OCI-LY7 (cell line): ENCODE data around the gene RALA. TPM values are rescaled to one million over a fixed set of nuclear protein-coding genes. Genes with fewer than 3 reads are reported as not detected.

ENCODE experiments used
- BruUV-seq: library from RNA; stranded (reverse); fragments of 400-500 nt; replicated peaks from 2 replicates; lab custom pipeline; 2021; lab: Mats Ljungman, UMichigan
- CTCF ChIA-PET: fragments of 300-600 bp; sonication (Branson Sonifier 250); formaldehyde crosslinking; loops from one replicate; lab custom pipeline; 2022; ENCODE audit warnings: antibody characterized with exemption; ENCODE audit not compliant: unreplicated experiment; lab: Charles Lee
- POLR2A ChIA-PET: fragments of 300-600 bp; sonication (Branson Sonifier 250); formaldehyde crosslinking; loops from one replicate; lab custom pipeline; 2022; ENCODE audit warnings: antibody characterized with exemption; lab: Charles Lee
- DNase-seq: peaks from one replicate; pipeline ENCODE4 v3.0.0-alpha.2; 2015; ENCODE audit warnings: low spot score
- H2AFZ ChIP-seq: fragments of 200-600 bp; sonication (generic), shearing (Covaris generic); 2 replicates; pipeline ENCODE4 v1.6.1; 2014; ENCODE audit warnings: mild to moderate bottlenecking, antibody characterized with exemption, low read length, moderate library complexity
- H3K27ac ChIP-seq: fragments of 200-600 bp; sonication (generic); 2 replicates; pipeline ENCODE4 v1.5.1; 2014; ENCODE audit warnings: mixed run types, low read depth, mild to moderate bottlenecking, moderate library complexity, low read length, inconsistent platforms; ENCODE audit not compliant: poor library complexity, severe bottlenecking
- H3K36me3 ChIP-seq: fragments of 200-600 bp; sonication (generic); 2 replicates; pipeline ENCODE4 v1.6.1; 2014; ENCODE audit warnings: mild to moderate bottlenecking, antibody characterized with exemption, low read length, moderate library complexity, mixed read lengths; ENCODE audit not compliant: insufficient read depth
- H3K4me1 ChIP-seq: fragments of 200-600 bp; sonication (generic); 2 replicates; pipeline ENCODE4 v1.5.1; 2014; ENCODE audit warnings: mild to moderate bottlenecking, low read length; ENCODE audit not compliant: insufficient read depth, poor library complexity, severe bottlenecking
- H3K4me2 ChIP-seq: fragments of 200-600 bp; sonication (generic); 2 replicates; pipeline ENCODE4 v1.6.1; 2014; ENCODE audit warnings: mild to moderate bottlenecking, low read length
- H3K4me3 ChIP-seq: fragments of 200-600 bp; sonication (generic); 2 replicates; pipeline ENCODE4 v1.5.1; 2014; ENCODE audit warnings: mild to moderate bottlenecking, low read depth, low read length; ENCODE audit not compliant: poor library complexity, severe bottlenecking
- H3K79me2 ChIP-seq: fragments of 200-600 bp; sonication (generic); 2 replicates; pipeline ENCODE4 v1.6.1; 2016; ENCODE audit warnings: low read depth, mild to moderate bottlenecking, low read length, moderate library complexity, mixed read lengths; ENCODE audit not compliant: insufficient read depth
- H3K9me2 ChIP-seq: fragments of 200-600 bp; sonication (generic); 2 replicates; pipeline ENCODE4 v1.6.1; 2016; ENCODE audit warnings: mild to moderate bottlenecking, low read length, mixed read lengths; ENCODE audit not compliant: insufficient read depth
- H3K9me3 ChIP-seq: fragments of 200-600 bp; sonication (generic); 2 replicates; pipeline ENCODE4 v1.6.1; 2014; ENCODE audit warnings: mild to moderate bottlenecking, mixed run types, low read length, mixed read lengths
- H4K20me1 ChIP-seq: fragments of 200-600 bp; sonication (generic); 2 replicates; pipeline ENCODE4 v1.6.1; 2014; ENCODE audit warnings: mild to moderate bottlenecking, antibody characterized with exemption, low read length, moderate library complexity, mixed read lengths; ENCODE audit not compliant: insufficient read depth
- CTCF ChIP-seq: fragments of 200-600 bp; sonication (generic); conservative IDR thresholded peaks from 2 replicates; pipeline ENCODE4 v1.5.1; 2014; ENCODE audit warnings: mild to moderate bottlenecking, antibody characterized with exemption, low read length, moderate library complexity, mixed read lengths
- EZH2phosphoT487 ChIP-seq: fragments of 200-600 bp; sonication (generic); IDR thresholded peaks from 2 replicates; pipeline ENCODE4 v1.6.1; 2018; ENCODE audit warnings: low read depth, borderline replicate concordance, mild to moderate bottlenecking, mixed run types, antibody characterized with exemption, low read length, moderate library complexity, mixed read lengths
- intact Hi-C: fragments of 100-400 bp; cut with micrococcal nuclease; formaldehyde crosslinking; loops from one replicate; pipeline ENCODE4 v1.10.0; 2022; ENCODE audit not compliant: unreplicated experiment
- total RNA-seq, 2 experiments: library from RNA; depleted of rRNA in 1 of 2; stranded (reverse); fragments of >200 nt in 1 of 2; shearing (Covaris generic) in 1 of 2; gene quantifications; 2 replicates each; pipeline ENCODE4 v1.2.3, GENCODE V29; 2014 to 2022

Gene RALA
- total RNA-seq, 2 experiments from 2014 or later: 6.4 to 31.0 TPM

- 0 out of 2 replicates have a peak, but pooled peaks cover 5% of the 10 kb centered on the region for H3K36me3 ChIP-seq
- TF ChIP-seq CTCF (no peak), EZH2phosphoT487 (no peak)
- 0 out of 2 replicates have a peak, but pooled peaks cover 7% of the 10 kb centered on the region for H3K9me3 ChIP-seq
- CTCF ChIA-PET: no interaction called here
- H3K4me2 ChIP-seq: no peak overlapping the region
- BruUV-seq: no TSS peak
- no peaks in the 10 kb centered on the region for H3K79me2 ChIP-seq
- H4K20me1 ChIP-seq: no peaks in the 10 kb centered on the region
- POLR2A ChIA-PET: no interaction called here
- H3K9me2 ChIP-seq: no peaks in the 10 kb centered on the region
- no peak for DNase-seq
- intact Hi-C loops: no loop called here
- no peaks in the 10 kb centered on the region for H3K4me1 ChIP-seq
- no peak overlapping the region for H2AFZ ChIP-seq
- no peak overlapping the region for H3K27ac ChIP-seq
- no peak overlapping the region for H3K4me3 ChIP-seq
Observed at GRCh38 chr7:39674406-39674805, 51.0 kb downstream of the RALA start.

- no TSS peak for BruUV-seq
- TF ChIP-seq CTCF (no peak), EZH2phosphoT487 (no peak)
- Histone ChIP-seq H3K9me2 (no peaks in the 10 kb centered on the region), H3K27ac (no peak overlapping the region), H2AFZ (no peak overlapping the region), H3K4me3 (no peak overlapping the region), H4K20me1 (no peaks in the 10 kb centered on the region), H3K36me3 (0 out of 2 replicates have a peak, but pooled peaks cover 5% of the 10 kb centered on the region), H3K4me2 (no peak overlapping the region), H3K9me3 (0 out of 2 replicates have a peak, but pooled peaks cover 7% of the 10 kb centered on the region), H3K79me2 (no peaks in the 10 kb centered on the region), H3K4me1 (no peaks in the 10 kb centered on the region)
- intact Hi-C loops: no loop called here
- POLR2A ChIA-PET: no interaction called here
- CTCF ChIA-PET: no interaction called here
- DNase-seq: no peak
Observed at GRCh38 chr7:39676346-39676745, 53.0 kb downstream of the RALA start.

- no peaks in the 10 kb centered on the region for H3K79me2 ChIP-seq
Observed at GRCh38 chr7:39678930-39679709, 55.7 kb downstream of the RALA start.

More at GRCh38 chr7:39678930-39679709, 55.7 kb downstream of the RALA start:
- ChIA-PET CTCF (no interaction called here), POLR2A (interaction anchor here (0.5 kb wide), 2 partner anchors 43 to 407 kb away, joined by 3 to 4 read pairs; no protein-coding TSS in a partner anchor)
- intact Hi-C loops: no loop called here
- H3K9me3 ChIP-seq: 0 out of 2 replicates have a peak, but pooled peaks cover 7% of the 10 kb centered on the region
- H2AFZ ChIP-seq: no peak overlapping the region
- no peaks in the 10 kb centered on the region for H3K4me1 ChIP-seq
- no peak for DNase-seq
- no TSS peak for BruUV-seq
- no peaks in the 10 kb centered on the region for H4K20me1 ChIP-seq
- no peak overlapping the region for H3K4me3 ChIP-seq
- H3K36me3 ChIP-seq: 0 out of 2 replicates have a peak, but pooled peaks cover 5% of the 10 kb centered on the region
- no peaks in the 10 kb centered on the region for H3K9me2 ChIP-seq
- H3K4me2 ChIP-seq: no peak overlapping the region
- no peak overlapping the region for H3K27ac ChIP-seq
- TF ChIP-seq CTCF: no peak
- TF ChIP-seq EZH2phosphoT487: no peak
